Hippocampal formation (tissue), 2 donors: ENCODE results near the gene ANO10.

Source experiments
- DNase-seq, 2 donors: peaks; one replicate each; lab custom pipeline; 2025; lab: John Stamatoyannopoulos, UW

ANO10 gene

GRCh38 chr3:43346978-43347749 is 274.6 kb downstream of the ANO10 start:
- DNase-seq, result no peak

GRCh38 chr3:43345877-43346276 is 275.9 kb downstream of the ANO10 start:
- no peak for DNase-seq

GRCh38 chr3:43345246-43345645 is 276.6 kb downstream of the ANO10 start:
- no peak for DNase-seq

- DNase-seq, result no peak
Observed at GRCh38 chr3:43344520-43344919, 277.3 kb downstream of the ANO10 start.

GRCh38 chr3:43343815-43344214 is 278.0 kb downstream of the ANO10 start:
- DNase-seq, result no peak

- no peak for DNase-seq
Observed at GRCh38 chr3:43343185-43343584, 278.6 kb downstream of the ANO10 start.

GRCh38 chr3:43341788-43342187 is 280.0 kb downstream of the ANO10 start:
- no peak for DNase-seq

GRCh38 chr3:43340403-43340802 is 281.4 kb downstream of the ANO10 start:
- no peak for DNase-seq

GRCh38 chr3:43338295-43338694 is 283.5 kb downstream of the ANO10 start:
- no peak for DNase-seq

- no peak for DNase-seq
Observed at GRCh38 chr3:43335799-43336198, 286.0 kb downstream of the ANO10 start.

GRCh38 chr3:43334976-43335375 is 286.8 kb downstream of the ANO10 start:
- no peak for DNase-seq

- no peak for DNase-seq
Observed at GRCh38 chr3:43331381-43331780, 290.4 kb downstream of the ANO10 start.

GRCh38 chr3:43330981-43331380 is 290.8 kb downstream of the ANO10 start:
- DNase-seq, result no peak

- no peak for DNase-seq
Observed at GRCh38 chr3:43328653-43329052, 293.2 kb downstream of the ANO10 start.

GRCh38 chr3:43327582-43327979 is 294.2 kb downstream of the ANO10 start:
- no peak for DNase-seq

- peak in 1 of 2 donors; percentile 23 for DNase-seq
Observed at GRCh38 chr3:43326891-43327581, 294.8 kb downstream of the ANO10 start.

- no peak for DNase-seq
Observed at GRCh38 chr3:43323541-43323940, 298.3 kb downstream of the ANO10 start.

GRCh38 chr3:43320288-43320687 is 301.5 kb downstream of the ANO10 start:
- no peak for DNase-seq

GRCh38 chr3:43319794-43320193 is 302.0 kb downstream of the ANO10 start:
- DNase-seq, result no peak

GRCh38 chr3:43319376-43319775 is 302.4 kb downstream of the ANO10 start:
- no peak for DNase-seq

GRCh38 chr3:43317461-43318316 is 304.1 kb downstream of the ANO10 start:
- no peak for DNase-seq

- no peak for DNase-seq
Observed at GRCh38 chr3:43316783-43317460, 304.9 kb downstream of the ANO10 start.
